ENCODE results near the gene SLC19A1.

DNA sequence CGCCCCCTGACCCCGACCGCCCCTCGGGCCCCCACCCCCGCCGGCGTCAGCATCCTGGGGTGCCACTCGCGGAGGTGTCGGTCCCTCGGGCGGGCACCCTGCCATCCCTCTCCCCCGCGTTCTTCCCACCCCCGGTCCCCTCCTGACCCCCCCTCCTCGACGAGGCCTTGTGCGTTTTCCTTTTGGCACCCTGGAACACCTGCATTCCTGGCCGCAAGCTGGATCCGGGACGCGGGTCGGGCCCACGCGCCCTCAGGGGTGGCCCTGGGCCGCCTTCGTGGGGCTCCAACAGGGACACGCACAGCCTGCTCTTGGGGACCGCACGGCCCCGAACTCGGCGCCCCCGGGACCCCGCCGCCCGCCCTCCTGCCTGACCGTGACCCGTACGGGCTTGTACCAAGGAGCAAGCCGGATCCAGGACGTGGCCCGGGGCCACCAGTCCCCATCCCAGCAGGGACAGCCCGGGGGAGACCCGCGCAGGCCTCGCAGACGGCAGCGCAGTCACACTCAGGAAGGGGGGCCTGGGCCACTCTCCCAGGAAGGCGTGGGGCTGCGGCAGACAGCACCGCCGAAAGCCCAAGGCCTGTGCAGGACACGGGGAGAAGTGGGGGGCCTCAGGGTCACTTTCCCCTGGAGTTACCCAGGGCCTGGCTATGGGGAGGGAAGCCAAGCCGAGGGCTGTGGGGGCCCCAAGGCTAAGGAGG is 579 bp upstream of the SLC19A1 start:
- TF ChIP-seq CTCF (IDR thresholded peaks at IDR 0.05) (no peak), EP300 (IDR thresholded peaks at IDR 0.05) (no peak)
